ENCODE data around the gene SYNRG. TPM values are rescaled to one million over a fixed set of nuclear protein-coding genes. Genes with fewer than 3 reads are reported as not detected.

SYNRG gene
- polyA plus RNA-seq (2012; ENCODE audit: low read depth, missing spikeins) = 12.5 TPM

DNA sequence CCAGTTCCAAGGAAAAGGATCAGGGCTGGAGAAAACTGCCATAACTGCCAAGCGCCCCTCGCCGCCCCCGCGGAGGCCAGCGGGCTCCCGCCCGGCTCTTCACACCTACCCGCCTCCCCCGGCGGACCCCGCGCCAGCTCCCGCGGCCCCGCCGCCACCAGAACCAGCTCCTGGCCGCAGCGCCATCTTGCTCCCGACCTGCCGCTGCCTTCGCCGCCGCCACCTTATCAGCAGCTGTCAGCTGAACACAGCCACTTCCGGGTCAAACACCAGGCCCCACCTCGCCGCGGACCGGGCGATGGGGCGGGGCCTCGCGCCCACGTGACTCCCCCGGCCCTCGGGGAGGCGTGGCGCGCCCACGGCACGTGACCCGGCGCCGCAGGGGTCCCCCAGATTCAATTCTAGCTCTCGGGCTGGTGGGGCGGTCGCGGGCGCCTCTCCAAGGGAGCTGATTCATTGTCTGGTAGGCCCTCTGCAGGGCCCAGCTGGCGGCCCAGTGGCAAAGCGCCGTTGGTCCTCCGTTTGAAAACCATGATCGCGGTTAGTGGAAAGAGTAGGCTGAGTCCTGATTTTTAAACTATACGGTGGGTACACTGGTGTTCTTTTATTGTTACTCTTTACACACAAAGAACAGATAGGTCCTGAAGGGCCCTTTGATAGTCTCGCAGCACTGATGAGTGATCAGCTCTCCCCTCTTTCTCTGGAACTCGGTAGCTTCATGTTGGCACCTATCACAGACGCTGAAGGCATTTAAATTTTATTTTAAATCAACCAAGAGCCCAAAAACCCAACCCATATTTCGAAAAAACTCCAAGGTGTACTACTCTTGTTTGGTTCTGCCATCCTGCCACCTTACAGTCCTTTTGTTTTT lies at the start of gene SYNRG:
SYNRG (minus strand) TSS at position 249 of the 871 bp plus-strand sequence; CDS start at position 186, 63 bp downstream.
- DNase-seq (ENCODE audit: insufficient read length, low spot score) (peak; percentile 96), FAIRE-seq (no peak)
- TF ChIP-seq POU2F2 (IDR thresholded peaks at IDR 0.05; ENCODE audit: low read depth, low read length) (no peak), PAX5 (IDR thresholded peaks at IDR 0.05; ENCODE audit: insufficient read depth, low read length, severe bottlenecking) (peak; percentile 23), TAF1 (IDR thresholded peaks at IDR 0.05; ENCODE audit: low read depth, low read length) (peak; percentile 94), POLR2AphosphoS5 (IDR thresholded peaks at IDR 0.05; ENCODE audit: low read depth, low read length) (peak; percentile 89), SPI1 (IDR thresholded peaks at IDR 0.05; ENCODE audit: low read depth, low read length) (no peak), POLR2A (IDR thresholded peaks at IDR 0.05; ENCODE audit: low read depth, low read length) (peak; percentile 91)

- no peak for DNase-seq (ENCODE audit: insufficient read length, low spot score)
- TF ChIP-seq POLR2AphosphoS5 (IDR thresholded peaks at IDR 0.05; ENCODE audit: low read depth, low read length) = no peak
- TF ChIP-seq SPI1 (IDR thresholded peaks at IDR 0.05; ENCODE audit: low read depth, low read length) = no peak
- TF ChIP-seq POLR2A (IDR thresholded peaks at IDR 0.05; ENCODE audit: low read depth, low read length) = no peak
- FAIRE-seq = no peak
Measured at GRCh38 chr17:37657202-37657601, 48.0 kb upstream of the SYNRG start.

- FAIRE-seq (no peak), DNase-seq (ENCODE audit: insufficient read length, low spot score) (no peak)
- TF ChIP-seq SPI1 (IDR thresholded peaks at IDR 0.05; ENCODE audit: low read depth, low read length) = no peak
- TF ChIP-seq TAF1 (IDR thresholded peaks at IDR 0.05; ENCODE audit: low read depth, low read length) = no peak
- no peak for TF ChIP-seq POLR2A (IDR thresholded peaks at IDR 0.05; ENCODE audit: low read depth, low read length)
- no peak for TF ChIP-seq POLR2AphosphoS5 (IDR thresholded peaks at IDR 0.05; ENCODE audit: low read depth, low read length)
- no peak for TF ChIP-seq PAX5 (IDR thresholded peaks at IDR 0.05; ENCODE audit: insufficient read depth, low read length, severe bottlenecking)
- no peak for TF ChIP-seq POU2F2 (IDR thresholded peaks at IDR 0.05; ENCODE audit: low read depth, low read length)
Measured at GRCh38 chr17:37651849-37652248, 42.6 kb upstream of the SYNRG start.

- FAIRE-seq (no peak), DNase-seq (ENCODE audit: insufficient read length, low spot score) (no peak)
- no peak for TF ChIP-seq SPI1 (IDR thresholded peaks at IDR 0.05; ENCODE audit: low read depth, low read length)
- TF ChIP-seq POLR2A (IDR thresholded peaks at IDR 0.05; ENCODE audit: low read depth, low read length) = no peak
- no peak for TF ChIP-seq PAX5 (IDR thresholded peaks at IDR 0.05; ENCODE audit: insufficient read depth, low read length, severe bottlenecking)
- TF ChIP-seq POLR2AphosphoS5 (IDR thresholded peaks at IDR 0.05; ENCODE audit: low read depth, low read length) = no peak
Measured at GRCh38 chr17:37650419-37651003, 41.3 kb upstream of the SYNRG start.

DNA sequence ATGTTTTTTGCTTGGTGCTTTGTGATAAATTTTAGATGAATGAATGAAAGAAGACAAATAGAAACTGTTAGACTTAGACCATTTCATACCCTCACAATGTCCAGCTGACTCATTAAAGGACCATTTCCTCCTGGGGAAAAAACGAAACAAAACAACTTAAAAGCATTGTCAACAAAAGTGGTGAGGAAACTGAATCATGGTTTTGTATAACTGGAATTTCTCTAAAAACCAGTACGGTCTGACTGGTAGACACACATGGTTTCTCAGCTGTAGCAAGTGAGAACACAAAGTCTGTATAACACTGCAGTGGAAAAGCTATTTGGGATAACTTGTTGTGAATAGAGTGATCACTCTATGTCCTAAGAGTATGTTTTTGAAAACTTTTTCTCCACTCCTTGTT lies 39.3 kb upstream of the SYNRG start:
- FAIRE-seq = no peak
- DNase-seq (ENCODE audit: insufficient read length, low spot score) = no peak
- TF ChIP-seq SPI1 (IDR thresholded peaks at IDR 0.05; ENCODE audit: low read depth, low read length) = 0 out of 2 replicates have a peak, but pooled peaks have one; percentile 3
- TF ChIP-seq TAF1 (IDR thresholded peaks at IDR 0.05; ENCODE audit: low read depth, low read length) = no peak

DNA sequence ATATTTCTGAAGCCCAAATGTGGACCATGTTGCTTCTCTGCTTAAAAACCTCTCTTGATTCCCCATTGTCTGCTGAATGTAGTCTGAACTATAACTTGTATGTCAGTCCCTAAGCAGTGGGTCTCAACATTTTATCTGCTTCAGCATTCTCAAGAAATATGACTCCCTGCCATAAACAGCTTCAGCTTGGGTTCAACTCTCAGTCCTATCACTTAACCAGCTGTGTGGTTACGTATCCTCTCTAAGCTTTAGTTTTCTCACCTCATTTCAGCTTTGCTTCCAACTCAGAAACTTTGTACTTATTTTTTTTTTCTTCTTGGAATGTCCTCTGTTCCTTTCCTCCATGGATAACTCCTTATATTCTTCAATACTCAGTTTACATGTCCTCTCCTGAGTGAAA lies 38.6 kb upstream of the SYNRG start:
- TF ChIP-seq POLR2A (IDR thresholded peaks at IDR 0.05; ENCODE audit: low read depth, low read length) = no peak
- FAIRE-seq (no peak), DNase-seq (ENCODE audit: insufficient read length, low spot score) (no peak)

GRCh38 chr17:37643869-37644268 lies 34.7 kb upstream of the SYNRG start:
- no peak for TF ChIP-seq POLR2A (IDR thresholded peaks at IDR 0.05; ENCODE audit: low read depth, low read length)
- no peak for TF ChIP-seq POLR2AphosphoS5 (IDR thresholded peaks at IDR 0.05; ENCODE audit: low read depth, low read length)
- TF ChIP-seq TAF1 (IDR thresholded peaks at IDR 0.05; ENCODE audit: low read depth, low read length) = no peak
- TF ChIP-seq SPI1 (IDR thresholded peaks at IDR 0.05; ENCODE audit: low read depth, low read length) = no peak
- TF ChIP-seq POU2F2 (IDR thresholded peaks at IDR 0.05; ENCODE audit: low read depth, low read length) = no peak
- TF ChIP-seq PAX5 (IDR thresholded peaks at IDR 0.05; ENCODE audit: insufficient read depth, low read length, severe bottlenecking) = no peak
- DNase-seq (ENCODE audit: insufficient read length, low spot score) (no peak), FAIRE-seq (no peak)

DNA sequence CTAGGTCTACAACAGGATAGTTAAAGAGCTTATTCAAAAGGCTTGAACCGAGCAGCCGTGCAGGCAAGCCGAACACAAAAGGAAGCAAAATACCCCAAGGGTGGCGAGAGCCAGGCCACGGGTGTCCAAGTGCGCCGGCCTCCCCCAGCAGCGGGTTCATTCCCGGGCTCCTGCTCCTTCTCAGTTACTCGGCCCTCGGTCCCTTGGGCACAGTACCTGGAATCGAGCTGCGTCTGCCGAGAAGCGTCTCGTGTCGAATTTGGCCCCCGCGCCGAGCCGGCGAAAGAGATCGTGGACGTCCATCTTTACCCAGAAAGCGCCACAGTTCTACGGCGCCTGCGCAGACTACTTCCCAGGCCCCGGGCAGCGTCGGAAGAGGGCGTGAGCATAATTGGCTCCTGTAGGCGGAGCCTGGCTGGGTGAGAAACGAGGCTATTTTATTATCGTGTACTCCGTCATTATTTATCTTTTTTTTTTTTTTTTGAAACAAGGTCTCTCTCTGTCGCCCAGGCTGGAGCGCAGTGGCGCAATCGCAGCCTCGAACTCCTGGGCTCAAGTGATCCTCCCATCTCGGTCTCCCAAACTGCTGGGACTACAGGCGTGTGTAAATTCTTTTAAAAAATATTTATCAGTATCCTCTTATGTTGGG lies 34.0 kb upstream of the SYNRG start, which contains the start of gene DDX52:
DDX52 (minus strand) TSS at position 329 of the 649 bp plus-strand sequence; CDS start at position 303, 26 bp downstream.
- FAIRE-seq (no peak), DNase-seq (ENCODE audit: insufficient read length, low spot score) (peak; percentile 76)
- TF ChIP-seq POU2F2 (IDR thresholded peaks at IDR 0.05; ENCODE audit: low read depth, low read length) (peak; percentile 46), TAF1 (IDR thresholded peaks at IDR 0.05; ENCODE audit: low read depth, low read length) (peak; percentile 76), SPI1 (IDR thresholded peaks at IDR 0.05; ENCODE audit: low read depth, low read length) (no peak), POLR2A (IDR thresholded peaks at IDR 0.05; ENCODE audit: low read depth, low read length) (peak; percentile 85), POLR2AphosphoS5 (IDR thresholded peaks at IDR 0.05; ENCODE audit: low read depth, low read length) (peak; percentile 80), PAX5 (IDR thresholded peaks at IDR 0.05; ENCODE audit: insufficient read depth, low read length, severe bottlenecking) (no peak)

- DNase-seq (ENCODE audit: insufficient read length, low spot score) = no peak
- TF ChIP-seq POLR2A (IDR thresholded peaks at IDR 0.05; ENCODE audit: low read depth, low read length) = no peak
- TF ChIP-seq POU2F2 (IDR thresholded peaks at IDR 0.05; ENCODE audit: low read depth, low read length) = no peak
- no peak for TF ChIP-seq SPI1 (IDR thresholded peaks at IDR 0.05; ENCODE audit: low read depth, low read length)
- TF ChIP-seq TAF1 (IDR thresholded peaks at IDR 0.05; ENCODE audit: low read depth, low read length) = no peak
- TF ChIP-seq PAX5 (IDR thresholded peaks at IDR 0.05; ENCODE audit: insufficient read depth, low read length, severe bottlenecking) = no peak
- no peak for TF ChIP-seq POLR2AphosphoS5 (IDR thresholded peaks at IDR 0.05; ENCODE audit: low read depth, low read length)
- no peak for FAIRE-seq
Measured at GRCh38 chr17:37642681-37643080, 33.5 kb upstream of the SYNRG start.

Data from GM12891 (cell line).